GM18951 (cell line): ENCODE measurements around the gene KLHL30.
A peak's percentile ranks its signal among the peaks of the same experiment; 100 is the strongest.

Experiments
- POLR2A ChIP-seq: IDR thresholded peaks from 4 replicates; pipeline ENCODE4 v1.6.1; 2011; ENCODE audit warnings: mild to moderate bottlenecking; ENCODE audit not compliant: insufficient read length, insufficient read depth; ENCODE audit errors: extremely low read depth
- in situ Hi-C: fragments of 300-500 bp; cut with MboI; formaldehyde crosslinking; loops from one replicate; pipeline ENCODE4 v1.12.0; 2022; ENCODE audit warnings: low sequenced_read_pairs, mixed read lengths, inconsistent platforms; ENCODE audit not compliant: unreplicated experiment

Gene KLHL30

GRCh38 chr2:238097988-238098871 is 40.2 kb upstream of the KLHL30 start:
- in situ Hi-C loops = no loop called here
- TF ChIP-seq POLR2A = peak; percentile 31

GRCh38 chr2:238098901-238099713 is 39.4 kb upstream of the KLHL30 start:
- in situ Hi-C loops = no loop called here

GRCh38 chr2:238099714-238100048 is 38.8 kb upstream of the KLHL30 start:
- in situ Hi-C loops = no loop called here
- TF ChIP-seq POLR2A = no peak

More at GRCh38 chr2:238098901-238099713, 39.4 kb upstream of the KLHL30 start:
- TF ChIP-seq POLR2A = no peak

- no peak for TF ChIP-seq POLR2A
- in situ Hi-C loops = no loop called here
Measured at GRCh38 chr2:238100049-238100820, 38.2 kb upstream of the KLHL30 start, which contains the start of gene ESPNL. Gene ESPNL (plus strand): TSS chr2:238100340. CDS start chr2:238100420, 80 bp downstream.

GRCh38 chr2:238100821-238101771 is 37.4 kb upstream of the KLHL30 start:
- in situ Hi-C loops = no loop called here

GRCh38 chr2:238101891-238102841 is 36.3 kb upstream of the KLHL30 start:
- TF ChIP-seq POLR2A = no peak
- in situ Hi-C loops = no loop called here

More at GRCh38 chr2:238100821-238101771, 37.4 kb upstream of the KLHL30 start:
- TF ChIP-seq POLR2A = no peak

- in situ Hi-C loops = no loop called here
- no peak for TF ChIP-seq POLR2A
Measured at GRCh38 chr2:238102865-238103264, 35.6 kb upstream of the KLHL30 start.

GRCh38 chr2:238103465-238104225 is 34.8 kb upstream of the KLHL30 start:
- in situ Hi-C loops = no loop called here
- no peak for TF ChIP-seq POLR2A

- in situ Hi-C loops = no loop called here
- no peak for TF ChIP-seq POLR2A
Measured at GRCh38 chr2:238104226-238104690, 34.2 kb upstream of the KLHL30 start.

- in situ Hi-C loops = no loop called here
- TF ChIP-seq POLR2A = no peak
Measured at GRCh38 chr2:238104691-238105371, 33.6 kb upstream of the KLHL30 start.
